GM19240 (cell line): ENCODE measurements around the gene IFI27L1.
"Not testable (repeated sequence)": the region's sequence is repeated elsewhere in the genome, so short reads cannot be mapped to it uniquely, and the experiment has no call there.

Experiments
- DNase-seq: peaks from one replicate; pipeline ENCODE4 v3.0.0; 2011; ENCODE audit warnings: low spot score; ENCODE audit not compliant: insufficient read length

IFI27L1 gene

GRCh38 chr14:94047581-94047980 is 33.5 kb upstream of the IFI27L1 start:
- DNase-seq, result no peak

DNA sequence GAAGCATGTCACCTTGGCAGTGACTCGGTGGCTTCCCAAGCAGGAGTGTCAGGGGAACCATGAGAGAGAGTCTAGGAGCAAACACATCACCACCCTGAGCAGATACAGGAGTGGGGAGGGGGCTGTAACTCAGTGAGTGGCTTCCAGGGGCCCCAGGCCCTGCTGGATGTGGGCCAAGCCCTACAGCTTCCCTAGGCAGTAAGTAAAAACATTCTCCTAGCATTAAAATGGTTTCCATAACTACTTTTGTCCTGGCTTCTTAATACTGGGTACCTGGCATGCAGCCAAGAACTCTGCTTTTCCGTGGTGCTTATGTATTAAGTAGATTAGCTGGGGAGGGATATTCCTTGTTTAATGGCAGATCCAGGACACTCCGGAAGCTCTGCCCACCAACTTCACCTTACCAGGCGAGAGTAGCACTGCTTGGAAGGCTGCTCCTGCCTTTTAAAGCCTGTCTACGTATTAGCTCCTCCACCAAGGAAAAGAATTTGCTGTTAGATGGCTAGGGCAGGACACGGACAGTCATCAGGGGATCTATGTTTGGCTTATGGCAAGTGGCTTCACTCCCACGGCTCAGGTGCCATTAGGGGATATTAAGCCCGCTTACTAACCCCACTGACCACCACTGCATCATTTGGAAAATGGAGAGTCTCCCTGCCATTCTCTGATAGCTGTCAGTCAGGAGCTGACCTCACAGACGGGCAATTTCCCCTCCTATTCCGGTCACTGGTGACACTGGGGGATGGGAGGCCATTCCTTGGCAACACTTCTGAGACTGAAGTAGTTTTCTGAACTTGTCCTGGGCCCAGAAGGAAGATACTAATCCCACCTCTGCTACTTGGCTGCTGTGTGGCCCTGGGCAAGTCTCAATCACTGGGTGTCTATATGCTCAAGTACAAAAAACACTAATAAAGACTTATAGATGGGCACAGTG is 32.2 kb upstream of the IFI27L1 start:
- DNase-seq, result no peak

DNA sequence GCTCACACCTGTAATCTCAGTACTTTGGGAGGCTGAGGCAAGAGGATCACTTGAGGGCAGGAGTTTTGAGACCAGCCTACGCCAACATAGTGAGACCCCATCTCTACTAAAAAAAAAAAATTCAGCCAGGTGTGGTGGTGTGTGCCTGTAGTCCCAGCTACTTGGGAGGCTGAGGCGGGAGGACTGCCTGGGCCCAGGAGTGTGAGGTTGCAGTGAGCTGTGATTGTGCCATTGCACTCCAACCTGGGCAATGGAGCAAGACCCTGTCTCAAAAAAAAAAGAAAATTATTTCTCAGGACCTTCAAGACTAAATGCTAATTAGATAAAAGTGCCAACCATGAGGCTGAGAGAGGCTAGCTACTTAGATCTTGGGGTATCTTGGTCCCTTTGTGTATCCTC is 31.5 kb upstream of the IFI27L1 start:
- no peak for DNase-seq

DNA sequence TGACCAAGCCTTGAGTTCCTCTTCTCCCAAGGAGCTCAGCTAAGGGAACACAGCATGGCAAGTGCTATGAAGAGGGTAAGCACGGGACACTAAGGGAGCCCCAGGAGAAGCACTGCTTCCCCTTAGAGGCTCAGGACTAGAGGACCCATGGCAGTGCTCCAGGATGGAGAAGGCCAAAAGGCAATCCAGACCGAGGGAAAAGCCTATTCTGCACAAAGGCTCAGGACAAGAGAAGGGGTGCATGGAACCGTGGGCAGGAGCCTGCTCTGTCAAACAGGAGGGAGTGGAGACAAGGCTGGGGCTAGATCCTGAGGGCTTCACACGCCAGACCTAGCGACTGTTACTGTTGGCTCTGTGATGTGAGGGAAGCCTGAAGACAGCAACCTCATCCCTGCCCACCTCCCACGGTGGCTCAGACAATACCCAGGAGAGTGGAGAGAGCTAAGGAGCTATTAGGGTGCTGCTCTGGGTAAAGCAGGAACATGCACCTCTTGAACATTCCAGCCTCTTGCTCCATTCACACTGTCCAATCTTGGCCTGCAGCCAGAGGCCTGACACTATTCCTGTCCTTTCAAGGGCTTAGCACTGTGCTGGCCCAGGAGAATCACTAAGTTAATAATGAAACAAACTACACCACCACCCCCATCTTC is 30.8 kb upstream of the IFI27L1 start:
- DNase-seq, result no peak

GRCh38 chr14:94051115-94051514 is 30.0 kb upstream of the IFI27L1 start:
- no peak for DNase-seq

GRCh38 chr14:94051779-94052178 is 29.3 kb upstream of the IFI27L1 start:
- no peak for DNase-seq

DNA sequence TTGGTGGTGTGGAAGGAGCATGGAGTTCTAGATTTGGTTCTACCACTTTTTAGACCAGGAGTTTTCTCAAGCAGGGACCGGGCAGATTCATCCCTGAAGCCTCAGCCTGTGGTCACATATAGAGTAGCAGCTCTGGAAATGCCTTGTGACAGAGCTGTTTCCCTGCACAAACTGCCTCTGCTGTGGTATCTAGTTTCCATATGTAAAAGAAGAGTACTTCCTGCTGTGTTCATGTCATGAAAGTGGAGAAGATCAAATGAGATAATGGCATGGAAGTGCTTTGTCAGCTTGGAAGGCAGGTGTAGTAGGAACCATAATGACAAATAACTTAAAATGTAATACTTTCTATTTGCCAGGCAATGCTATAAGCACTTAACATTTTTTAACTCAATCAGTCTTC is 28.9 kb upstream of the IFI27L1 start:
- DNase-seq, result no peak

DNA sequence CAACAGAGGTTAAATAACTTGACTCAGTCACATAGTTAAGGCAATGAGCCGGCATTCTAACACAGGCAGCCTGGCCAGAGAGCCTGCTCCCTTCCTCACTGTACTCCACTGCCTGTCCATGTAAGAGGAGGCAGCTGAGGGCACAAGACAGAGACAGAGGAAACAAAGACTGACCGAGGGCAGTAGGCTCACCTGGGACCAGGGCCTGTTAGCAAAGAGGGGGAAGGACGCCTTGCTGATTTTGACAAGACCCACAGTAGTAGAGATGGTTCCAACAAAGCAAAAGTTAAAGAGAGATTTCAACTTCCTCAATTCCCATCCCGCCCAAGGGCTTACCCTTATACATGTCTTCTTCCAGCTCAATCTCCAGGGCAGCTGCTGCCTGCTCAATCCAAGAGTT is 28.4 kb upstream of the IFI27L1 start:
- no peak for DNase-seq

- DNase-seq, result no peak
These were observed 26.7 kb upstream of the IFI27L1 start for GRCh38 chr14:94054401-94054800.

DNA sequence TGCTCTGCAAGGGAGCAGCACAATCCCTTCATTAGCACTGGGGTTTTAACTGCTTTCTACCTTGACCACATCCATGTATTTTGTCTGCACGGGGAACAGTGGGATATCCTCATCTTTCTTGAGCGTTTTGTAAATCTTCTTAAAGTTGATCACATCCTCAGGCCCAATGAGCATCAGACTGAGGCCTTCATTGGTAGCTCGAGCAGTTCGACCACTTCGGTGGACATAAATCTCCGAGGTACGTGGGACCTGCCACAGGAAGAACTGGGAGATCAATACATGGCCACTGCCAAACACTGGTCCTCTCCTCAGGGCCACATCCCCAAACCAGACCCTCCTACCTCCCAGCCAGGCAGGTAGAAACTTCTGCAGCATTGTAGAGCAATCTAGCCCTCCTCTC is 26.2 kb upstream of the IFI27L1 start:
- no peak for DNase-seq

- DNase-seq, result peak; percentile 33
These were observed 24.4 kb upstream of the IFI27L1 start for GRCh38 chr14:94056579-94057308.

- no peak for DNase-seq
These were observed 22.9 kb upstream of the IFI27L1 start for GRCh38 chr14:94058128-94058673.

- no peak for DNase-seq
These were observed 22.4 kb upstream of the IFI27L1 start for GRCh38 chr14:94058674-94059138.

GRCh38 chr14:94059998-94060397 is 21.1 kb upstream of the IFI27L1 start:
- DNase-seq, result no peak

DNA sequence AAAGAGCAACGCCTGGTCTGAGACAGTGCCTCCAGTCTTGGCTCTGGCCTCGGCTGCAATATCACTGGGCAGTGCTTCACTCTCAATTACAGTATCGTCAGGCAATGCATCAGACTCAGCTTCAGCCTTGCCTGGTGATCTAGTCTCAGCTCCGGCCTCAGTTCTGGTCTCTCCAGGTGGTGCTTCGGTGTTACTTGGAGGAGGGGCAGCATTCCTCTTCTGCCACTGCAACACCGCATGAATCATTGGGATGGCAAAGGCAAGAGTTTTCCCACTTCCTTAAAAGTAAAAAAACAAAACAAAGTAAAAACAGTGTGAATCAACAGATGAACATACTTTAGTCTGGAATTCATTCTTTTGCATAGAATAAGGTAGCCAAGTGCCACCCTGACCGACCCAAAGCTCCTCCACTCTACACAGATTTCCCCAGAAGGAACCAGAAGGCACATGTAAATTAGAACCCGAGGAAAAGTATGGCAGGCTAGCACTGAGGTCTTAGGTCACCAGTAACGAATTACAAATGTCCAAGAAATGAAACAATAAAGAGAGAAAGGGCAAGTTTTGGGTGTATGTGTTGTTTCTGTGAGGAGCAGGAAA is 18.7 kb upstream of the IFI27L1 start:
- no peak for DNase-seq

GRCh38 chr14:94066089-94066676 is 14.9 kb upstream of the IFI27L1 start:
- no peak for DNase-seq

GRCh38 chr14:94072076-94072475 is 9.0 kb upstream of the IFI27L1 start:
- not testable (repeated sequence) for DNase-seq

DNA sequence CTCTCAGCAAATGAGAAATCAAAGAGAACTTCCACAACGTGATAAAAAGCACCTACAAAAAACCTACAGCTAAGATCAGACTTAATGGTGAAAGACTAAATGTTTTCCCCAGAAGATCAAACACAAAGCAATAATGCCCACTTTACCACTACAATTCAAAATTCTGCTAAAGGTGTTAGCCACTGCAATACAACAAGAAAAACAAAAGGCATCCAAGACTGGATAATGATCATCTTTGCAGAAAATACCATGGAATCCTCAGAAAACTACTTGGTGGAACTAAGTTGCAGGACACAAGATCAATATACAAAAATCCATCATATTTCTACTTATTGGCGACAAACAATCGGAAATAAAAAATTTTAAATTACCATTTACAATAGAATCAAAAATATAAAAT is 6.6 kb upstream of the IFI27L1 start:
- no peak for DNase-seq

DNA sequence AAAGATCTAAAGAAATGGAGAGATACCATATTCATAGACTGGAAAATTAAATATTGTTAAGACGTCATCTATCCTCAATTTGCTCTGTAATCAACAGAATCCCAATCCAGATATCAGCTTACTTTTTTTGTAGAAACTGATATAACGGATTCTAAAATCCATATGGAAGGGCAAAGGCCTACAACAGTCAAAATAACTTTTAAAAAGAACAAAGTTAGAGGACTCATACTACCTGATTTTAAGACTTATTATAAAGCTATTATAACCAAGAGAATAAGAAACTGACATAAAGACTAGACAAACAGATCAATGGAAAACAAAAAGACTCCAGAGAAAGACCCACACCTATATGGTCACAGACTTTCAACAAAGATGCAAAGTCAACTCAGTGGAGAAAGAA is 6.1 kb upstream of the IFI27L1 start:
- DNase-seq, result no peak

GRCh38 chr14:94077111-94077821 is 3.8 kb upstream of the IFI27L1 start:
- DNase-seq, result no peak
